IMR-90 (cell line): Measurements from ENCODE around the gene PUS3. TPM values are rescaled to one million over a fixed set of nuclear protein-coding genes. Genes with fewer than 3 reads are reported as not detected.

Experiments
- polyA plus RNA-seq, 3 experiments: library from polyadenylated mRNA; depleted of rRNA; stranded (reverse); fragments of >200 nt; gene quantifications; 2 replicates each; pipeline ENCODE4 v1.2.3, GENCODE V29; 2012; ENCODE audit warnings: low replicate concordance in 1 of 3
- total RNA-seq: library from RNA; depleted of rRNA; stranded (reverse); fragments of >200 nt; gene quantifications from 2 replicates; pipeline ENCODE4 v1.2.3, GENCODE V29; 2012; rRNA removed

Gene PUS3
- total and polyA plus RNA-seq, 2 of the 4 experiments (the other 2 are of a cell fraction): 6.1 to 11.7 TPM

Other genes starting within 250 kb of the PUS3 start
- not detected in 2 replicates for gene ACRV1, start 222.4 kb downstream of the PUS3 start, total RNA-seq
- gene ACRV1, start 222.4 kb downstream of the PUS3 start, polyA plus RNA-seq (2012; rRNA removed): not detected in 2 replicates
- not detected in 2 replicates for gene PATE1, start 156.9 kb downstream of the PUS3 start, total RNA-seq
- gene PATE1, start 156.9 kb downstream of the PUS3 start, polyA plus RNA-seq (2012; rRNA removed): not detected in 2 replicates
- gene PATE2, start 124.4 kb downstream of the PUS3 start, total RNA-seq: under 0.01 TPM in 1 of 2 replicates, not detected in the other
- gene PATE2, start 124.4 kb downstream of the PUS3 start, polyA plus RNA-seq (2012; rRNA removed): not detected in 2 replicates
- gene PATE3, start 115.1 kb downstream of the PUS3 start, total RNA-seq: not detected in 2 replicates
- not detected in 2 replicates for gene PATE3, start 115.1 kb downstream of the PUS3 start, polyA plus RNA-seq (2012; rRNA removed)
- gene PATE4, start 69.9 kb downstream of the PUS3 start, total RNA-seq: not detected in 2 replicates
- not detected in 2 replicates for gene PATE4, start 69.9 kb downstream of the PUS3 start, polyA plus RNA-seq (2012; rRNA removed)
- 8.1 and 11.7 TPM in 2 replicates for gene HYLS1, start 15.5 kb downstream of the PUS3 start, total RNA-seq
- gene HYLS1, start 15.5 kb downstream of the PUS3 start, polyA plus RNA-seq (2012; rRNA removed): 4.8 and 5.1 TPM in 2 replicates
- gene DDX25, start 1.3 kb upstream of the PUS3 start, total RNA-seq: under 0.01 TPM in 1 of 2 replicates, not detected in the other
- not detected in 2 replicates for gene DDX25, start 1.3 kb upstream of the PUS3 start, polyA plus RNA-seq (2012; rRNA removed)
- under 0.01 TPM in 1 of 2 replicates, not detected in the other for gene VSIG10L2, start 42.8 kb upstream of the PUS3 start, total RNA-seq
- not detected in 2 replicates for gene VSIG10L2, start 42.8 kb upstream of the PUS3 start, polyA plus RNA-seq (2012; rRNA removed)
- 2.2 and 3.8 TPM in 2 replicates for gene CDON, start 159.7 kb upstream of the PUS3 start, total RNA-seq
- 1.2 and 1.4 TPM in 2 replicates for gene CDON, start 159.7 kb upstream of the PUS3 start, polyA plus RNA-seq (2012; rRNA removed)